HCT116 (cell line): ENCODE results near the gene HIRIP3. TPM values are rescaled to one million over a fixed set of nuclear protein-coding genes. Genes with fewer than 3 reads are reported as not detected.

ENCODE experiments used
- ATAC-seq: fragments of 200-7000 bp; cut with Tn5 transposase; 2 replicates; pipeline ENCODE4 v1.9.1; 2020; ENCODE audit warnings: mild to moderate bottlenecking, moderate library complexity
- BruUV-seq: library from RNA; stranded (reverse); fragments of 400-500 nt; replicated peaks from 2 replicates; lab custom pipeline; 2021; lab: Mats Ljungman, UMichigan
- CTCF ChIA-PET: fragments of 300-600 bp; sonication (Branson Sonifier 250); formaldehyde crosslinking; loops from one replicate; lab custom pipeline; 2021; ENCODE audit warnings: antibody characterized with exemption; lab: Charles Lee
- POLR2A ChIA-PET: fragments of 300-600, 350-600 bp; sonication (Branson Sonifier 250); formaldehyde crosslinking; loops from one replicate; lab custom pipeline; 2021; ENCODE audit warnings: antibody characterized with exemption; lab: Charles Lee
- RAD21 ChIA-PET, 2 experiments: fragments of 300-600 bp; sonication (Branson Sonifier 250); formaldehyde crosslinking; loops; one replicate each; lab custom pipeline; 2023; ENCODE audit warnings: low total read pairs in 2 of 2; ENCODE audit not compliant: uncharacterized antibody in 2 of 2, unreplicated experiment in 2 of 2, low non-redundant PET in 1 of 2; lab: Charles Lee
- DNase-seq: peaks from one replicate; pipeline ENCODE4 v3.0.0-alpha.2; 2010; ENCODE audit warnings: low read depth, low spot score
- H2AFZ ChIP-seq: fragments of 200-600 bp; shearing (Covaris generic), sonication (generic); 2 replicates; pipeline ENCODE4 v1.6.1; 2017; ENCODE audit warnings: low read depth, mixed run types, mixed read lengths, antibody characterized with exemption, low read length; ENCODE audit not compliant: poor library complexity, severe bottlenecking
- H3K27ac ChIP-seq: 2 replicates; pipeline ENCODE4 v1.5.1; 2012; ENCODE audit warnings: low read depth, low read length
- H3K27me3 ChIP-seq: fragments of 200-600 bp; sonication (generic); 2 replicates; pipeline ENCODE4 v1.6.1; 2016; ENCODE audit warnings: mixed run types, low read length, mixed read lengths; ENCODE audit not compliant: insufficient read depth
- H3K36me3 ChIP-seq, 2 experiments: fragments of 200-500 bp in 1 of 2; fragments of 200-600 bp in 1 of 2; sonication (Bioruptor generic) in 1 of 2; sonication (generic) in 1 of 2; 2 replicates each; pipeline versions ENCODE4 v1.5.1 to v1.6.1; 2014 to 2016; ENCODE audit warnings: low read length in 2 of 2, inconsistent platforms in 1 of 2, mixed read lengths in 1 of 2, mixed run types in 1 of 2; ENCODE audit not compliant: insufficient read depth in 2 of 2, control insufficient read depth in 1 of 2
- H3K4me1 ChIP-seq, 2 experiments: fragments of 200-600 bp in 1 of 2; sonication (generic) in 1 of 2; 2 replicates each; pipeline versions ENCODE4 v1.5.1 to v1.6.1; 2012 to 2017; ENCODE audit warnings: low read length in 2 of 2, inconsistent platforms in 1 of 2, mild to moderate bottlenecking in 1 of 2, mixed read lengths in 1 of 2, mixed run types in 1 of 2, moderate library complexity in 1 of 2; ENCODE audit not compliant: insufficient read depth in 2 of 2, control insufficient read depth in 1 of 2
- H3K4me2 ChIP-seq: fragments of 200-600 bp; sonication (generic); 2 replicates; pipeline ENCODE4 v1.6.1; 2017; ENCODE audit warnings: mixed run types, low read length, mixed read lengths
- H3K4me3 ChIP-seq, 2 experiments: fragments of 200-600 bp in 1 of 2; sonication (generic) in 1 of 2; replicated peaks in 1 of 2; 2 replicates each; pipeline ENCODE4 v1.5.1; 2011 to 2016; ENCODE audit warnings: low read length in 2 of 2, control low read depth in 1 of 2, low read depth in 1 of 2, mild to moderate bottlenecking in 1 of 2, mixed read lengths in 1 of 2, mixed run types in 1 of 2
- H3K79me2 ChIP-seq: fragments of 200-600 bp; sonication (generic); 2 replicates; pipeline ENCODE4 v1.6.1; 2017; ENCODE audit warnings: mild to moderate bottlenecking, mixed run types, low read length, moderate library complexity, mixed read lengths; ENCODE audit not compliant: insufficient read depth
- H3K9ac ChIP-seq: fragments of 200-600 bp; sonication (generic); 2 replicates; pipeline ENCODE4 v1.6.1; 2016; ENCODE audit warnings: low read length, mixed read lengths
- H3K9me2 ChIP-seq: fragments of 200-600 bp; sonication (generic), shearing (Covaris generic); 2 replicates; pipeline ENCODE4 v1.6.1; 2017; ENCODE audit warnings: mixed run types, mild to moderate bottlenecking, moderate library complexity; ENCODE audit not compliant: insufficient read depth
- H3K9me3 ChIP-seq, 2 experiments: fragments of 200-500 bp in 1 of 2; fragments of 200-600 bp in 1 of 2; sonication (Bioruptor generic) in 1 of 2; sonication (generic) in 1 of 2; 2 replicates each; pipeline ENCODE4 v1.6.1; 2014 to 2017; ENCODE audit warnings: low read length in 2 of 2, mixed read lengths in 2 of 2, inconsistent platforms in 1 of 2, low read depth in 1 of 2, mild to moderate bottlenecking in 1 of 2, mixed run types in 1 of 2, moderate library complexity in 1 of 2; ENCODE audit not compliant: control insufficient read depth in 1 of 2, insufficient read depth in 1 of 2
- H4K20me1 ChIP-seq: fragments of 200-600 bp; sonication (generic), shearing (Covaris generic); 2 replicates; pipeline ENCODE4 v1.6.1; 2017; ENCODE audit warnings: mixed run types, mild to moderate bottlenecking, moderate library complexity; ENCODE audit not compliant: insufficient read depth
- CBX3 ChIP-seq: IDR thresholded peaks from 2 replicates; pipeline ENCODE4 v1.6.1; 2012; ENCODE audit warnings: low read depth
- CEBPB ChIP-seq: IDR thresholded peaks from 2 replicates; pipeline ENCODE4 v1.6.1; 2012; ENCODE audit warnings: low read depth
- EGR1 ChIP-seq: IDR thresholded peaks from 2 replicates; pipeline ENCODE4 v1.6.1; 2012; ENCODE audit warnings: low read depth
- ELF1 ChIP-seq: IDR thresholded peaks from 2 replicates; pipeline ENCODE4 v1.6.1; 2012; ENCODE audit warnings: low read depth, borderline replicate concordance
- EZH2 ChIP-seq: fragments of 200-600 bp; sonication (generic); IDR thresholded peaks from 2 replicates; pipeline ENCODE4 v1.6.1; 2017; ENCODE audit warnings: antibody characterized with exemption, mixed run types
- EZH2phosphoT487 ChIP-seq: fragments of 200-600 bp; IDR thresholded peaks from 2 replicates; pipeline ENCODE4 v1.6.1; 2018; ENCODE audit warnings: antibody characterized with exemption, borderline replicate concordance
- FOSL1 ChIP-seq: IDR thresholded peaks from 2 replicates; pipeline ENCODE4 v1.6.1; 2012; ENCODE audit warnings: low read depth
- JUND ChIP-seq: IDR thresholded peaks from 2 replicates; pipeline ENCODE4 v1.6.1; 2012
- POLR2A ChIP-seq: IDR thresholded peaks from 2 replicates; pipeline ENCODE4 v1.7.0; 2011; ENCODE audit warnings: borderline replicate concordance; ENCODE audit not compliant: insufficient read depth, insufficient read length; ENCODE audit errors: extremely low read depth
- POLR2AphosphoS5 ChIP-seq: IDR thresholded peaks from 2 replicates; pipeline ENCODE4 v1.6.1; 2011; ENCODE audit warnings: mild to moderate bottlenecking, low read depth, low read length, moderate library complexity
- RAD21 ChIP-seq: IDR thresholded peaks from 2 replicates; pipeline ENCODE4 v1.6.1; 2012; ENCODE audit warnings: low read depth, mild to moderate bottlenecking
- SIN3A ChIP-seq: IDR thresholded peaks from 2 replicates; pipeline ENCODE4 v1.6.1; 2012; ENCODE audit warnings: low read depth
- SP1 ChIP-seq: IDR thresholded peaks from 2 replicates; pipeline ENCODE4 v1.6.1; 2012; ENCODE audit warnings: low read depth
- SRF ChIP-seq: IDR thresholded peaks from 2 replicates; pipeline ENCODE4 v1.6.1; 2012; ENCODE audit warnings: low read depth
- TCF7L2 ChIP-seq: IDR thresholded peaks from 2 replicates; pipeline ENCODE4 v1.7.0; 2011; ENCODE audit warnings: borderline replicate concordance, inconsistent platforms; ENCODE audit not compliant: insufficient read depth, insufficient read length; ENCODE audit errors: extremely low read depth
- YY1 ChIP-seq: IDR thresholded peaks from 2 replicates; pipeline ENCODE4 v1.6.1; 2011; ENCODE audit warnings: low read length, low read depth, moderate library complexity, mild to moderate bottlenecking; ENCODE audit not compliant: insufficient replicate concordance; ENCODE audit errors: extremely low read depth
- ZFX ChIP-seq: fragments of 450-650 bp; IDR thresholded peaks from 2 replicates; pipeline ENCODE4 v1.6.1; 2017
- ZNF274 ChIP-seq: fragments of 200-500 bp; sonication (Bioruptor generic); IDR thresholded peaks from 2 replicates; pipeline ENCODE4 v1.6.1; 2014; ENCODE audit warnings: mild to moderate bottlenecking, low read depth, low read length, inconsistent platforms
- intact Hi-C: fragments of 100-400 bp; cut with micrococcal nuclease; formaldehyde crosslinking; loops from 2 replicates; pipeline ENCODE4 v1.10.0; 2022
- total RNA-seq: library from RNA; stranded (reverse); gene quantifications from one replicate; pipeline ENCODE4 v1.2.1, GENCODE V29; 2021; ENCODE audit not compliant: unreplicated experiment
- TF ChIP-seq, protein P1 (sequence below): IDR thresholded peaks from 2 replicates; pipeline ENCODE4 v1.6.1; 2011; ENCODE audit warnings: mild to moderate bottlenecking, low read length, moderate library complexity; ENCODE audit not compliant: insufficient replicate concordance; ENCODE audit errors: extremely low read depth
- TF ChIP-seq, protein P2 (sequence below): IDR thresholded peaks from 2 replicates; pipeline ENCODE4 v1.6.1; 2012
- TF ChIP-seq, protein P3 (sequence below): IDR thresholded peaks from 2 replicates; pipeline ENCODE4 v1.6.1; 2012
- TF ChIP-seq, protein P4 (sequence below), 3 experiments: fragments of 200-600 bp in 1 of 3; sonication (generic) in 1 of 3; IDR thresholded peaks in 2 of 3; conservative IDR thresholded peaks in 1 of 3; 2 replicates each; pipeline ENCODE4 v1.5.1; 2012 to 2017; ENCODE audit warnings: low read depth in 2 of 3, low read length in 2 of 3, antibody characterized with exemption in 1 of 3, borderline replicate concordance in 1 of 3, control low read depth in 1 of 3, mild to moderate bottlenecking in 1 of 3, mixed read lengths in 1 of 3, mixed run types in 1 of 3, moderate library complexity in 1 of 3; ENCODE audit not compliant: insufficient read depth in 1 of 3

Gene HIRIP3
- total RNA-seq, 1 experiment from 2014 or later: 21.8 TPM

DNA sequence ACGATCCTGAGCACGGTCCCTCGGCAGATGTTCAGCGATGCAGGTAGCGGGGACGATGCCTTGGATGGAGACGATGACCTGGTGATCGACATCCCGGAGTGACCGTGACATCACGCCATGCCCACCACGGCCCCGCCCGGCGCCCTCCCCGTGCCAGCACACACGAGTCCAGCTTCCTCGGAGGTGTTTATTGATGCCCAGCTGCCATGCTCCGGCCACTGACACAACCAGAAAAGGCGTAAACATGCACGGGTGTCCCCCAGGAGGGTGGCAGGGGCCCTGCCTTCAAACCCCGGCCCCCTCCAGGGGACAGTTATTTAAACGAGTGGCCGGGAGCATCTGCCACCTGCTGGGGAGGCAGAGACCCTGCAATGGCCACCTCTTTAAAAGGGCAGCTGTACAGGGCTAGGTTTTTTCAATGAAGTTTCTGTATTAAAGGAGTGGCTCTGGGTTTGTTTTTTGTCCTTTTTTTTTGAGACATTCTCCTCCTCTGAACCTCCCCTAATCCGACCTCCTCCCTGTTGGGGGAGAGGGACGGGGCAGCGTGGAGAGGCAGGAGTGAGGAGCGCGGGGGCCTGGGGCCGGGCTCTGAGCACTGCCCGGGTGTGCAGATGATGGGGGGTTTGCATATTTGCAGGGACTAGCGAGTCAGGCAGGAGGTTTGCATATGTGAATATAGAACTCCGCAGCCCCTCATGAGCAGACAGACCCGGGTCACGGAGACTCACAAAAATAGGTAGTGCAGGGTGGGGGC lies 10.1 kb upstream of the HIRIP3 start:
- BruUV-seq: no TSS peak
- Histone ChIP-seq H2AFZ (no peak overlapping the region), H3K9me2 (no peaks in the 10 kb centered on the region), H3K4me2 (no peak overlapping the region), H3K27ac (no peak overlapping the region), H3K79me2 (no peaks in the 10 kb centered on the region), H3K4me1 (no peaks in the 10 kb centered on the region), H3K36me3 (peaks cover 0 to 4% of the 10 kb centered on the region in 2 experiments; a peak in 2 of 4 replicates), H4K20me1 (no peaks in the 10 kb centered on the region), H3K27me3 (no peaks in the 10 kb centered on the region), H3K4me3 (no peak overlapping the region), H3K9me3 (no peaks in the 10 kb centered on the region), H3K9ac (no peak overlapping the region)
- no peak for DNase-seq
- intact Hi-C loops: no loop called here
- ATAC-seq: peak; percentile 67
- CTCF ChIA-PET: interaction anchor here (0.6 to 1.8 kb wide), 3 partner anchors 158 to 314 kb away, joined by 4 to 6 read pairs (median 4); no protein-coding TSS in a partner anchor
- POLR2A ChIA-PET: no interaction called here
- RAD21 ChIA-PET: no interaction called here
- TF ChIP-seq, protein P1, sequence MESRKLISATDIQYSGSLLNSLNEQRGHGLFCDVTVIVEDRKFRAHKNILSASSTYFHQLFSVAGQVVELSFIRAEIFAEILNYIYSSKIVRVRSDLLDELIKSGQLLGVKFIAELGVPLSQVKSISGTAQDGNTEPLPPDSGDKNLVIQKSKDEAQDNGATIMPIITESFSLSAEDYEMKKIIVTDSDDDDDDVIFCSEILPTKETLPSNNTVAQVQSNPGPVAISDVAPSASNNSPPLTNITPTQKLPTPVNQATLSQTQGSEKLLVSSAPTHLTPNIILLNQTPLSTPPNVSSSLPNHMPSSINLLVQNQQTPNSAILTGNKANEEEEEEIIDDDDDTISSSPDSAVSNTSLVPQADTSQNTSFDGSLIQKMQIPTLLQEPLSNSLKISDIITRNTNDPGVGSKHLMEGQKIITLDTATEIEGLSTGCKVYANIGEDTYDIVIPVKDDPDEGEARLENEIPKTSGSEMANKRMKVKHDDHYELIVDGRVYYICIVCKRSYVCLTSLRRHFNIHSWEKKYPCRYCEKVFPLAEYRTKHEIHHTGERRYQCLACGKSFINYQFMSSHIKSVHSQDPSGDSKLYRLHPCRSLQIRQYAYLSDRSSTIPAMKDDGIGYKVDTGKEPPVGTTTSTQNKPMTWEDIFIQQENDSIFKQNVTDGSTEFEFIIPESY: no peak
- no peak for TF ChIP-seq TCF7L2
- TF ChIP-seq ELF1: no peak
- TF ChIP-seq CBX3: no peak
- TF ChIP-seq RAD21: peak; percentile 73
- TF ChIP-seq CEBPB: no peak
- no peak for TF ChIP-seq POLR2A
- TF ChIP-seq, protein P2, sequence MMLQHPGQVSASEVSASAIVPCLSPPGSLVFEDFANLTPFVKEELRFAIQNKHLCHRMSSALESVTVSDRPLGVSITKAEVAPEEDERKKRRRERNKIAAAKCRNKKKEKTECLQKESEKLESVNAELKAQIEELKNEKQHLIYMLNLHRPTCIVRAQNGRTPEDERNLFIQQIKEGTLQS: no peak
- TF ChIP-seq EGR1: no peak
- no peak for TF ChIP-seq EZH2phosphoT487
- no peak for TF ChIP-seq SP1
- TF ChIP-seq JUND: no peak
- TF ChIP-seq ZFX: no peak
- TF ChIP-seq FOSL1: no peak
- no peak for TF ChIP-seq EZH2
- TF ChIP-seq, protein P3, sequence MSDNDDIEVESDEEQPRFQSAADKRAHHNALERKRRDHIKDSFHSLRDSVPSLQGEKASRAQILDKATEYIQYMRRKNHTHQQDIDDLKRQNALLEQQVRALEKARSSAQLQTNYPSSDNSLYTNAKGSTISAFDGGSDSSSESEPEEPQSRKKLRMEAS: no peak
- TF ChIP-seq SRF: no peak
- no peak for TF ChIP-seq ZNF274
- TF ChIP-seq SIN3A: no peak
- TF ChIP-seq, protein P4, sequence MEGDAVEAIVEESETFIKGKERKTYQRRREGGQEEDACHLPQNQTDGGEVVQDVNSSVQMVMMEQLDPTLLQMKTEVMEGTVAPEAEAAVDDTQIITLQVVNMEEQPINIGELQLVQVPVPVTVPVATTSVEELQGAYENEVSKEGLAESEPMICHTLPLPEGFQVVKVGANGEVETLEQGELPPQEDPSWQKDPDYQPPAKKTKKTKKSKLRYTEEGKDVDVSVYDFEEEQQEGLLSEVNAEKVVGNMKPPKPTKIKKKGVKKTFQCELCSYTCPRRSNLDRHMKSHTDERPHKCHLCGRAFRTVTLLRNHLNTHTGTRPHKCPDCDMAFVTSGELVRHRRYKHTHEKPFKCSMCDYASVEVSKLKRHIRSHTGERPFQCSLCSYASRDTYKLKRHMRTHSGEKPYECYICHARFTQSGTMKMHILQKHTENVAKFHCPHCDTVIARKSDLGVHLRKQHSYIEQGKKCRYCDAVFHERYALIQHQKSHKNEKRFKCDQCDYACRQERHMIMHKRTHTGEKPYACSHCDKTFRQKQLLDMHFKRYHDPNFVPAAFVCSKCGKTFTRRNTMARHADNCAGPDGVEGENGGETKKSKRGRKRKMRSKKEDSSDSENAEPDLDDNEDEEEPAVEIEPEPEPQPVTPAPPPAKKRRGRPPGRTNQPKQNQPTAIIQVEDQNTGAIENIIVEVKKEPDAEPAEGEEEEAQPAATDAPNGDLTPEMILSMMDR (IDR thresholded peaks at IDR 0.05 in 2 of 3, conservative IDR thresholded peaks at IDR 0.05 in 1 of 3; ENCODE audit: borderline replicate concordance in 1 of 3, insufficient read depth in 1 of 3, low read depth in 2 of 3, low read length in 2 of 3): peak; percentile 66 to 81 (median 81)
- peak; percentile 20; the same call in 1 of the 2 replicates for TF ChIP-seq POLR2AphosphoS5
- TF ChIP-seq YY1: peak; percentile 41
